Activated T-cell treated with anti-CD3 and anti-CD28 coated beads, Interleukin-2, amount 50 U/mL, for 72 hours (primary cell): ENCODE data around the gene ENHO. TPM values are rescaled to one million over a fixed set of nuclear protein-coding genes. Genes with fewer than 3 reads are reported as not detected.

Experiments used
- ATAC-seq, 2 donors: fragments of 150-1000 bp; cut with Tn5 transposase; replicated peaks in 1 of 2; 2 replicates each; pipeline ENCODE4 v1.10.0; 2021; ENCODE audit warnings: moderate library complexity in 2 of 2, mild to moderate bottlenecking in 1 of 2
- DNase-seq, 2 donors: peaks; one replicate each; pipeline ENCODE4 v3.0.0; 2021 to 2022; ENCODE audit warnings: mixed read lengths in 1 of 2
- H3K27ac Mint-ChIP-seq: one replicate; pipeline ENCODE4 v1.8.0; 2022; ENCODE audit warnings: mild to moderate bottlenecking, moderate library complexity, mixed read lengths
- H3K27me3 Mint-ChIP-seq: one replicate; pipeline ENCODE4 v1.8.0; 2022; ENCODE audit warnings: low read depth, mixed read lengths
- H3K36me3 Mint-ChIP-seq, 2 donors: one replicate each; pipeline ENCODE4 v1.8.0; 2022; ENCODE audit warnings: mixed read lengths in 2 of 2, mild to moderate bottlenecking in 1 of 2; ENCODE audit not compliant: insufficient read depth in 2 of 2
- H3K4me1 Mint-ChIP-seq: one replicate; pipeline ENCODE4 v1.8.0; 2022; ENCODE audit warnings: low read depth, mixed read lengths
- H3K4me3 Mint-ChIP-seq, 2 donors: one replicate each; pipeline ENCODE4 v1.8.0; 2022; ENCODE audit warnings: mild to moderate bottlenecking in 2 of 2, mixed read lengths in 2 of 2, moderate library complexity in 2 of 2
- H3K9me3 Mint-ChIP-seq, 2 donors: one replicate each; pipeline ENCODE4 v1.8.0; 2022; ENCODE audit warnings: mixed read lengths in 2 of 2
- total RNA-seq, 2 donors: library from RNA; stranded (reverse); gene quantifications; one replicate each; pipeline ENCODE4 v1.2.3, GENCODE V29; 2022

Gene ENHO
- total RNA-seq, 2 donors from 2014 or later: 0.23 TPM; not detected in 1

- no peak for DNase-seq
- H3K9me3 Mint-ChIP-seq: no peaks in the 10 kb centered on the region
These were observed 37.9 kb upstream of the ENHO start for GRCh38 chr9:34560599-34561214.

DNA sequence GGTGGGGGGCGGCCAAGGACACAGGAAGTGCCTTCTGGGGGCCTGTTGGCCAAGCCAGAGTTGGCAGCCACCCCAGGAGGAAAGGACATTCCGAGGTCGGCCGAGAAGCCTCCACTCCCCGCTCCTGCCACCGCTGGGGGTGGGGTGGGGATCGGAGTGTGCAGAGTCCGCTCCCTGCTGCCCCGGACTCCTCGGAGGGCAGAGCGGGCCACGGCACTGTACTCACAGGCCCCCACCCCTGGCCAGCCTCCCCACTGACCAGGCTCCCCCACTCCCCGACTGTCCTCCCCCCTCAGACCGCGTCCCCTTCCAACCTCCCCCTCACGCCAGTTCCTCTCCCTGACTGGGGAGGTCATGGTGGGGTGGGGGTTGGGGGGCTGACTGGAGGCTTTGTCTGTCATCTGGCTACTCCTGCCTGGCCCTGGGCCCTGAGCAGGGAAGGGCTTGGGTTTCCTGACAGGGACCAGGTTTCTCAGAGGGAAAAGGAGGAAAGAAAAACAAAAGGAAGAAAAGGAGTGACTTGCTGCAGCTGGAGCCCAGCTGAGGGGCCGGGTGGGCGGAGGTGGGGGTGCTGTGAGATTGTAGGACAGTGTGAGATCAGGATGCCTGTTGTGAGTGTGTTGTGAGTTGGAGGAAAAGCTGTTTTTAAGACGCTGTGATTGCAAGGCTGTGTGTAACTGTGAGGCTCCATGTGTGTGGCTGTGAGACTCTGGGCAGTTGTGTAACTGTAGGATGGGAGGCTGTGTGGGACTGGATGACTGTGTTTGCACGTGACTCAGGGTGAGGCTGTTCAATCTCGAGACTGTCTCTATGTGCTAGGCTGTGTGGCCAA, 37.0 kb upstream of the ENHO start:
- no peaks in the 10 kb centered on the region for H3K36me3 Mint-ChIP-seq

More at GRCh38 chr9:34560599-34561214, 37.9 kb upstream of the ENHO start:
- Mint-ChIP-seq H3K4me1 (no peaks in the 10 kb centered on the region), H3K27me3 (peaks cover 34% of the 10 kb centered on the region), H3K27ac (no peak overlapping the region), H3K4me3 (no peak overlapping the region), H3K36me3 (no peaks in the 10 kb centered on the region)
- no peak for ATAC-seq

GRCh38 chr9:34558919-34559623, 36.3 kb upstream of the ENHO start:
- H3K4me1 Mint-ChIP-seq: no peaks in the 10 kb centered on the region
- ATAC-seq (no peak), DNase-seq (no peak)
- H3K4me3 Mint-ChIP-seq: no peak overlapping the region
- H3K9me3 Mint-ChIP-seq: no peaks in the 10 kb centered on the region
- H3K27ac Mint-ChIP-seq: no peak overlapping the region
- H3K27me3 Mint-ChIP-seq: peaks cover 25% of the 10 kb centered on the region
- no peaks in the 10 kb centered on the region for H3K36me3 Mint-ChIP-seq

More for the DNA sequence above, 37.0 kb upstream of the ENHO start:
- H3K9me3 Mint-ChIP-seq: no peaks in the 10 kb centered on the region
- no peak for DNase-seq
- H3K4me3 Mint-ChIP-seq: no peak overlapping the region
- H3K27ac Mint-ChIP-seq: no peak overlapping the region
- no peaks in the 10 kb centered on the region for H3K4me1 Mint-ChIP-seq
- peaks cover 33% of the 10 kb centered on the region for H3K27me3 Mint-ChIP-seq
- ATAC-seq: peak in 1 of 2 donors; percentile 47

- Mint-ChIP-seq H3K36me3 (no peaks in the 10 kb centered on the region), H3K4me3 (no peak overlapping the region), H3K4me1 (no peaks in the 10 kb centered on the region), H3K27me3 (peaks cover 18% of the 10 kb centered on the region), H3K9me3 (no peaks in the 10 kb centered on the region), H3K27ac (no peak overlapping the region)
- ATAC-seq (no peak), DNase-seq (no peak)
These were observed 35.6 kb upstream of the ENHO start for GRCh38 chr9:34558364-34558763.

DNA sequence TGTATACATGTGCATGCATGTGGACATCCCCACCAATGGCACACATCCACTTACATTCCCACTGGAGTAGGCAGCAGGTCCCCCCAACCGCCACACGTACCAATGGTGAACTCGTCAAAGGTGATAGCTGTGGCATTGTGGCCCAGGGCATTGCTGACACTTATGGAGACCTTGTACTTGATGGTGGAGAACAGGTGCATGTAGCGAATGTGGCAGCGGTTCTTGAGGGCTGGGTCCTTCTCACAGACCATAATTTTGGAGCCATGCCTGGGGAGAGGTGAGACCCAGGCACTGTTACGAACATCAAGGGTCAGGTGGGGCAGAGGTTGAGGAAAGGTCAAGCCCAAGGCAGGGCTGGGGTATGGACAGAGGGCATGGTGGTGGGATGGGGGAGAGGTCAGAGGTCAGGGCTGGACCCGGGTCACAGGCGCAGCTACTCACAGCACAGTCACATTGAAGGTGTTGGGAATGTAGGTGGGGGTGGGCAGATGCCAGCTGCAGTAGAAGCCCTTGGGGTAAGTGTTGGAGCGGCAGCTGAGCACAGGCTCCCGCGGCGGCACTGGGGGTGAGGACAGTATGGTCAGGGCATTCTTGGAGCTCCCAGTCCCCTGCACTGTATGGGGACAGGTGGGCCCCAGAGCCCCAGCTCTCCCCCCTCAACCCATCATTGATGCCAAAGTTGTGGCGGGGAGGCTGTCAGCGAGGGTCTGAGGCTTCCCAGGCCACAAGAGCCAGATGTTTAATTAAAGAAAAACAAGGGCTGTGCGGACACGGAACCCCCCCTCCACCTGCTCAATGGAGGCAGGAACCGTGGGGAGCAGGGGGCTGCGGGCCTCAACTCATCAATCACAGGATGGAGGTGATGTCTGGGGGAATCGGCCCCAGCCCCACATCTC, 34.9 kb upstream of the ENHO start:
- ATAC-seq (no peak), DNase-seq (no peak)
- H3K4me3 Mint-ChIP-seq: no peak overlapping the region
- no peaks in the 10 kb centered on the region for H3K36me3 Mint-ChIP-seq
- peaks cover 13% of the 10 kb centered on the region for H3K27me3 Mint-ChIP-seq
- no peaks in the 10 kb centered on the region for H3K4me1 Mint-ChIP-seq
- H3K9me3 Mint-ChIP-seq: no peaks in the 10 kb centered on the region
- H3K27ac Mint-ChIP-seq: no peak overlapping the region

- Mint-ChIP-seq H3K9me3 (no peaks in the 10 kb centered on the region), H3K4me3 (no peak overlapping the region), H3K27ac (no peak overlapping the region), H3K27me3 (peaks cover 13% of the 10 kb centered on the region), H3K36me3 (no peaks in the 10 kb centered on the region), H3K4me1 (no peaks in the 10 kb centered on the region)
- DNase-seq (no peak), ATAC-seq (no peak)
These were observed 34.2 kb upstream of the ENHO start for GRCh38 chr9:34556949-34557348.

DNA sequence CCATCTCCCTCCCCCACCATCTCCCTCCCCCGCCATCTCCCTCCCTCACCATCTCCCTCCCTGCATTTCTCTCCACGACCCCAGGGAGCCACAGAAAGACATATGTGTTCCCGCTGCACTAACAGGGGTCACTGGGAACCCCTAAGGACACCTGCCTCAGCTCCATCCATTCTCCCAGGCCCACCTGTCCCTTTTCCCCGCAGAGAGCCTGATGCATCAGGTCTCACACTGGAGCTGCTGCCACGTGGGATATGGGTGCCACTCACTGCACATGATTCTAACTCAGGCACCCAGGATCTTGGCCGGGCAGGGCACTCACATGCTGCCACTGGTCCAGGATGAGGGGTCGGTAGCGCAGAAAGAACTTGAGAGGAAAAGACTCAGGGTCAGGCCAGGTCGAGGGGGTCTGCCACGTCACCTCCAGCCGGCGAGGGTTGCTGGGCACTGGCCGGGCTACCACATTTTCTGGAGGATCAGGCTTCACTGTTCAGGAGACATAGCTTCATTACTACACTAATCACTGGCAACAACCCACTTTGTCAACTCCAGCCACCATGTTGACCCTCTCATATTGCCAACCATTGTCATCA, 33.2 kb upstream of the ENHO start:
- DNase-seq: no peak
- no peak for ATAC-seq
- no peak overlapping the region for H3K27ac Mint-ChIP-seq

GRCh38 chr9:34555500-34555899, 32.7 kb upstream of the ENHO start:
- DNase-seq (no peak), ATAC-seq (no peak)
- Mint-ChIP-seq H3K27ac (no peak overlapping the region), H3K27me3 (peaks cover 13% of the 10 kb centered on the region), H3K4me1 (no peaks in the 10 kb centered on the region), H3K36me3 (no peaks in the 10 kb centered on the region), H3K4me3 (no peak overlapping the region), H3K9me3 (no peaks in the 10 kb centered on the region)

More for the DNA sequence above, 33.2 kb upstream of the ENHO start:
- H3K4me1 Mint-ChIP-seq: no peaks in the 10 kb centered on the region
- H3K27me3 Mint-ChIP-seq: peaks cover 13% of the 10 kb centered on the region
- H3K4me3 Mint-ChIP-seq: no peak overlapping the region
- no peaks in the 10 kb centered on the region for H3K36me3 Mint-ChIP-seq
- no peaks in the 10 kb centered on the region for H3K9me3 Mint-ChIP-seq

- no peaks in the 10 kb centered on the region for H3K9me3 Mint-ChIP-seq
- DNase-seq (no peak), ATAC-seq (no peak)
- H3K36me3 Mint-ChIP-seq: no peaks in the 10 kb centered on the region
- H3K27me3 Mint-ChIP-seq: peaks cover 9% of the 10 kb centered on the region
- no peak overlapping the region for H3K27ac Mint-ChIP-seq
- H3K4me1 Mint-ChIP-seq: no peaks in the 10 kb centered on the region
- no peak overlapping the region for H3K4me3 Mint-ChIP-seq
These were observed 32.2 kb upstream of the ENHO start for GRCh38 chr9:34555002-34555348.

DNA sequence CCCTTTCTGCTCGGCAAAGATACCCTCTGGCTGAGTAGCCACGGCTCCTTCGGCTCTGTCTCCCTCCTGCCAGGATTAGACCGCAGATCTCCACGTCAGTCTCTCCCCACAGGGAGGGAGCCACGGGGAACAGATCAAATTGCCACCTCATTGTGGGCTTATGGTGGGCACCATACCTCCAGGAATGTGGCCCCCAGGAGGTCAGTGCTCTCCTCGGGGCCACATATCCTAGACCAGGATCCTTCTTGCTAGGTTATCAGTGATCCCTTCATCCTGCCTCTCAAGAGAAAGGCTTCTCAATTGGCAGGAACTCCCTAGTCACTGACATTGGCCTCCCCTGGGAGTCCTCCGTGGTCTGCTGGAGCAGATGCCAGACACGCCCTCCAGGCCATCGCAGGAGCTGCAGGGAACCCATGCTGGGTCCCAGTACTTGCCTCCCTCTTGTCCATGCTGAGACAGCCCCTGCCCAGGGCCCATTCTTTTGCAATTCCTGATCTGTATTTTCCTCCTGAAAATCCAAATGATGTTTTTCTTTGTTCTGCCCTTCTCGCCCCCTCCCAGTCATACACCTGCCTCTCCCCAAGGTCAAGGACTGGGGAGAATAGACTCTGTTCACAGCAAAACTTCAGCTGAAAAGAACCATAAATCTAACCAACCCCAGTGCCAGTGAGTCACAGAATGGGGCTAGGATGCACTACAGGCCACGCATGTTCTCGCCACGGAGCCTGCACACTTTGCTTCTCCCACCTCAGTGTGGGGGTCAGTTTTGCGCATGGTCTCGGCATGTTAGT, 31.6 kb upstream of the ENHO start:
- no peaks in the 10 kb centered on the region for H3K9me3 Mint-ChIP-seq
- peaks cover 6% of the 10 kb centered on the region for H3K27me3 Mint-ChIP-seq
- H3K27ac Mint-ChIP-seq: no peak overlapping the region
- H3K36me3 Mint-ChIP-seq: no peaks in the 10 kb centered on the region
- DNase-seq (no peak), ATAC-seq (no peak)
- H3K4me1 Mint-ChIP-seq: no peaks in the 10 kb centered on the region
- no peak overlapping the region for H3K4me3 Mint-ChIP-seq

DNA sequence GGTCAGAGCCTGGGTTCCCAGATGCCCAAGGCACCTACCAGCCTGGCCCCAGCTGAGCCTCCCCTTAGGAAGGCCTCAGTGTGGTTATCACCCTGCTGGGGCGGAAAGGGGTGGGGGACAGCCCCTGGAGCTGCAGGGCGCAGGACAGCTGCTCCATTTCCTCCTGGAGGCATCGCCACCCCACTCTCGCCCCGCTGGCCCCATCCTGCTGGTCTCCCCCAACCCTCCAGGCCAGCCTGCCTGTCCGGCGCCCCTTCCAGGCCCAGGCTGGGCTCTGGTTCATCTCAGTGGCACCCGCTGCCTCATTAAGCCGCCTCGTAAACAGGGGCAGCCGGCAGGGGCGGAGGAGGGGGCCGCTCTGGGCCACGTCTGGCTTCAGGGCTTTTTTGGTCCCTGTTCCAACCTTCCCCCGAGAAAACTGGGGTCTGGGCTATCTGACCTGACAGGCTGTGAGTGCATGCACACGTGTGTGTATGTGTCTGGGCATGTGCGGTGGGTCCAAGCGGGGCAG, 30.8 kb upstream of the ENHO start:
- Mint-ChIP-seq H3K4me3 (no peak overlapping the region), H3K27me3 (peaks cover 7% of the 10 kb centered on the region), H3K9me3 (no peaks in the 10 kb centered on the region), H3K4me1 (no peaks in the 10 kb centered on the region), H3K27ac (no peak overlapping the region), H3K36me3 (no peaks in the 10 kb centered on the region)
- DNase-seq (no peak), ATAC-seq (no peak)

- H3K27me3 Mint-ChIP-seq: peaks cover 12% of the 10 kb centered on the region
- H3K4me1 Mint-ChIP-seq: no peaks in the 10 kb centered on the region
- H3K9me3 Mint-ChIP-seq: no peaks in the 10 kb centered on the region
- DNase-seq: no peak
- H3K36me3 Mint-ChIP-seq: no peaks in the 10 kb centered on the region
- no peak overlapping the region for H3K27ac Mint-ChIP-seq
- no peak overlapping the region for H3K4me3 Mint-ChIP-seq
- no peak for ATAC-seq
These were observed 30.2 kb upstream of the ENHO start for GRCh38 chr9:34552986-34553385.
